IPS-20b (cell line): Measurements from ENCODE around the gene BTRC.
"Not testable (repeated sequence)": the region's sequence is repeated elsewhere in the genome, so short reads cannot be mapped to it uniquely, and the experiment has no call there.

ENCODE experiments used
- H3K27ac ChIP-seq: one replicate; pipeline ENCODE4 v1.5.1; 2013; ENCODE audit warnings: low read length
- H3K27me3 ChIP-seq: 2 replicates; pipeline ENCODE4 v1.6.1; 2013; ENCODE audit warnings: mild to moderate bottlenecking, low read length, inconsistent platforms; ENCODE audit not compliant: insufficient read depth
- H3K36me3 ChIP-seq: 2 replicates; pipeline ENCODE4 v1.6.1; 2013; ENCODE audit warnings: low read depth, mild to moderate bottlenecking, inconsistent platforms, low read length, moderate library complexity; ENCODE audit not compliant: insufficient read depth
- H3K4me1 ChIP-seq: 2 replicates; pipeline ENCODE4 v1.6.1; 2013; ENCODE audit warnings: mild to moderate bottlenecking, control low read depth, inconsistent platforms, low read length, moderate library complexity; ENCODE audit not compliant: insufficient read depth
- H3K4me3 ChIP-seq: 2 replicates; pipeline ENCODE4 v1.5.1; 2013; ENCODE audit warnings: mild to moderate bottlenecking, low read length, inconsistent platforms
- H3K9ac ChIP-seq: 2 replicates; pipeline ENCODE4 v1.6.1; 2013; ENCODE audit warnings: low read depth, mild to moderate bottlenecking, inconsistent platforms, low read length, moderate library complexity
- H3K9me3 ChIP-seq: 2 replicates; pipeline ENCODE4 v1.6.1; 2013; ENCODE audit warnings: mild to moderate bottlenecking, low read depth, low read length, inconsistent platforms; ENCODE audit not compliant: insufficient read depth

The BTRC gene

DNA sequence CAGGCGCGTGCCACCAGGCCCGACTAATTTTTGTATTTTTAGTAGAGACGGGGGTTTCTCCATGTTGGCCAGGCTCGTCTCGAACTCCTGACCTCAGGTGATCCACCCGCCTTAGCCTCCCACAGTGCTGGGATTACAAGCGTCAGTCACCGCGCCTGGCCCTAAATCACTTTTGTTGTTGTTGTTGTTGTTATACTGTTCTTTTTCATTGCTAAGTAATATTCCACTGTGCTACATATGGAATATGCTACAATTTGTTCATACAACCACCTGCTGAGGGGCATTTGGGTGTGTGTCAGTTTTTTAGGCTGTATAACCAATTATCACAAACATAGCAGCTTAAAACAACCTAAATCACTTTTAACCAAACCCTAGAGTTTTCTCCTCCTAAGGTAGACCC lies 1.1 kb upstream of the BTRC start:
- H3K4me1 ChIP-seq, H3K9ac ChIP-seq, H3K27ac ChIP-seq, H3K9me3 ChIP-seq, H3K36me3 ChIP-seq, H3K27me3 ChIP-seq, H3K4me3 ChIP-seq: not testable (repeated sequence)

DNA sequence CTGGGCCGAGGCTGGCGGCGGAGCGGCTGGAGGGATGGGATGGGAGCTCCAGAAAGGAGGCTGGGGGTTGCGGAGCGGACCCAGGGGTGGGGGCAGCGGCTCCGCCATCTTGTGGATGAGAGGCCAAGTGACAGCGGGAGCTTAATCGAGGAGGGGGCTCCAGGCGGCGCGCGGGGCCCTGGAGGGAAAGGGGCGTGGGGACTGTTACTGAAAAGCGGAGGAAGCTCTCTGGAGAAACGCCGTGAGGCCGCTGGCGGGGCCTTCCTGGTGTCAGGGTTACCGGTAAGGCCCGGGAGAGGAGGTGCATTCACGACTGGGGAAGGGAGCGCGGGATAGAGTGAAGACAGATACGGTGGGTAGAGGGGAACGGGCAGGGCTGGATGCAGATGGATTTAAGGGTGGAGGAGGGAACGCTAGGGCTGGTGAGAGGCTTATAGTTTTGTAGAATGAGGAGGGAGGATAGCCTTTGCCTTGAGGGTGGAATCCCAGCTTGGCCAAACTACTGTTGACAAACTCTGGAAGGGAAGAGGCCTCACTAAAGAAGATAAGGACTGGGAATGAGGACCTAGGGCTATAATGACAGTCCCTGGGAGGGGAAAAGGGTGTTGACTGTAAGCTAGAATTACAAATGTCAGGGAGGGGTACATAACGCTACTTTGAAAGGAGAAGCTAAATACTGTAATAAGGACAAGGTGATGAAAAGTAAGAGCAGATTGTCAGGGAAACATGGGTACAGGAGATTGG lies 535 bp downstream of the BTRC start:
- H3K9me3 ChIP-seq = no peaks in the 10 kb centered on the region
- H3K27ac ChIP-seq = no peak overlapping the region
- H3K36me3 ChIP-seq = no peaks in the 10 kb centered on the region
- H3K27me3 ChIP-seq = 0 out of 2 replicates have a peak, but pooled peaks cover 4% of the 10 kb centered on the region
- peak overlapping the region; percentile 81; the same call in 1 of the 2 replicates for H3K9ac ChIP-seq
- H3K4me3 ChIP-seq = peak overlapping the region; percentile 91
- peaks cover 8% of the 10 kb centered on the region; the same call in 1 of the 2 replicates for H3K4me1 ChIP-seq

DNA sequence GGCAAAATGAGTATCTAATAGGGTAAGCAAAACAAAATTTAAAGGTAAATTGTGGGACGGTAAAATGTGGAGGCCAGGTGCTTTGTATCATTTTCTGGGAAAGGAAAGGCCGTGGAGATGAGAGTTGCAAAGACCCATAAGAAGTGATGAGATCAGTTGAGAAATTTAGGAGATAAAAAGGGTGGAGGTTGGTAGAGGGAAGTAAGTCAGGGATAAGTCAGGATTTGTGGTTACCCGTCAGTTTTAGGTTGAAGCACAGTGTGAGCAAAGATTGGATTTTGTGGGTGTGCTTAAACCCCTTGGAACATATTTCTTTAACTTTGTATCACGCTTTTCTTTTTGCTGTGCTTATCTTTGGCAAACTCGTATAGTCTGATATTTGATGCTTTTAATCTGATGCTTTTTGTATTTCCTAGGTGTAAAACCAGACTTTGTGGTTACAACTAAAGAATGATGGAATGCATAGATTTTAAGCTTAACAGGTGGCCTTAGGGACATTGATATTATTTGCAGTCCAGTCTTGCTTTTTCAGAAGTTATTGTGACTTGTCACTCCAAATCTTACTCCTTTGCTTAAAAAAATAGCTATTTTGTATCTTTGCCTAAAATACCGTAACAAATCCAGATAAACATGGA lies 1.2 kb downstream of the BTRC start:
- Histone ChIP-seq H3K9ac (peak overlapping the region; percentile 81; the same call in 1 of the 2 replicates), H3K4me1 (peaks cover 8% of the 10 kb centered on the region; the same call in 1 of the 2 replicates), H3K9me3 (no peaks in the 10 kb centered on the region), H3K36me3 (no peaks in the 10 kb centered on the region), H3K27ac (no peak overlapping the region), H3K27me3 (0 out of 2 replicates have a peak, but pooled peaks cover 3% of the 10 kb centered on the region), H3K4me3 (peak overlapping the region; percentile 91)

DNA sequence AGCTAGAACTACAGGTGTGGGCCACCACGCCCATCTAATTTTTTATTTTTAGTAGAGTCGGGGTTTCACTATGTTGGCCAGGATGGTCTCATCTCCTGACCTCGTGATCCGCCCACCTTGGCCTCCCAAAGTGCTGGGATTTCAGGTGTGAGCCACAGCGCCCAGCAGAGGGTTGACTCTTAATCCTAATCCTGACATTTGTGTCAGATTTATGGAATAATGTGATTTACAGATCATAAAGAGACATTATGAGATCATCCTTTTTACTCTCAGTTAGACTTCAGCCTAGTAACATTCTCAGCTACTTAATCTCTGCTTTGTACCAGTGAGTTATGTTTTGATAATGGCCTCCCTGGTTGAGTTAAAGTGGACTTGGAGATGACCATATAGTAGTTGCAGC lies 2.2 kb downstream of the BTRC start:
- no peaks in the 10 kb centered on the region for H3K9me3 ChIP-seq
- H3K9ac ChIP-seq = no peak overlapping the region
- H3K36me3 ChIP-seq = no peaks in the 10 kb centered on the region
- peaks cover 8% of the 10 kb centered on the region; the same call in 1 of the 2 replicates for H3K4me1 ChIP-seq
- no peaks in the 10 kb centered on the region for H3K27me3 ChIP-seq
- no peak overlapping the region for H3K4me3 ChIP-seq
- no peak overlapping the region for H3K27ac ChIP-seq

DNA sequence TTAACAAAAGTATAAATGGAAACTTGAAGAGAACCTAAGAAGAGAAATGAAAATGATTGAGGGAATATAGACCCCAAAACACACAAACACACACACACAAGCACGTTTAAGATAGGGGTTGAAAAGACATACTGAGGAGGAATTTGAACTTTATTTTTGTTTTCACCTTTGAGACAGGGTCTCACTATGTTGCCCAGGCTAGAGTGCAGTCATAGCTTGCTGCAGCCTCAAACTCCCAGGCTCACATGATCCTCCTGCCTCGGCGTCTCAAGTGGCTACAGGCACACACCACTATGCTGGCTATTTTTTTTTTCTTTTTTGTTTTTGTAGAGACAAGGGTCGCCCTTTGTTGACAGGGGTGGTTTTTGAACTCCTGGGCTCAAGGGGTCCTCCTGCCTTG lies 4.0 kb downstream of the BTRC start:
- Histone ChIP-seq H3K9me3 (no peaks in the 10 kb centered on the region), H3K4me1 (peaks cover 8% of the 10 kb centered on the region; the same call in 1 of the 2 replicates), H3K27ac (no peak overlapping the region)

DNA sequence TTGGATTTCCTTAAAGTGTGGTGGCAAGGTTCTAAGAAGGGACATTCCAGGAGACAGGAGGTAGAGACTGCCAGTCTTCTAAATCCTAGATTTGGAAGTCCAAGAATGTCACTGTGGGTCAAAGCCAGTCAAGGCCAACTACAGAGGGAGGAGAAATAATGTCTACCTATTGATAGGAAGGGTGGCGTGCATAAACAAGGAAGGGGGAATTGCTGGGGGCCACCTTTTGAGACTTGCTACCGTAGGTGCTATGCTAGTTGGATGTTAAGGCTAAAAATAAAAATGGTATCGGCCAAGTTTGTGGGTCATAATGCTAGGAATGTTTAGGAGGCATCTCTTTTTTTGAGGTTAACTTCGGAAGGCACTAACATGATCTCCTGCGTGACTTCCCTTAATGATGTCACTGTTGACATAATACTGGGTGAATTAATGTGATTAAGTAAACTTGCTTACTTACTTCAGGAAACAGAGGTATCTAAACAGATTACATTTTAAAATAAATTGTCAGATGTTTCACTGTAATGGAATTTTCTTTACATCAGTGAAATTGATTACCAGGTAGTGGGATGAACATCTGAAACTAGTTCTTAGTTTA lies 4.8 kb downstream of the BTRC start:
- Histone ChIP-seq H3K27me3 (no peaks in the 10 kb centered on the region), H3K9ac (no peak overlapping the region), H3K27ac (no peak overlapping the region), H3K36me3 (no peaks in the 10 kb centered on the region), H3K4me3 (no peak overlapping the region), H3K4me1 (peaks cover 8% of the 10 kb centered on the region; the same call in 1 of the 2 replicates), H3K9me3 (no peaks in the 10 kb centered on the region)

More for the DNA sequence above, 4.0 kb downstream of the BTRC start:
- no peak overlapping the region for H3K4me3 ChIP-seq
- no peaks in the 10 kb centered on the region for H3K27me3 ChIP-seq
- H3K36me3 ChIP-seq = no peaks in the 10 kb centered on the region
- no peak overlapping the region for H3K9ac ChIP-seq

DNA sequence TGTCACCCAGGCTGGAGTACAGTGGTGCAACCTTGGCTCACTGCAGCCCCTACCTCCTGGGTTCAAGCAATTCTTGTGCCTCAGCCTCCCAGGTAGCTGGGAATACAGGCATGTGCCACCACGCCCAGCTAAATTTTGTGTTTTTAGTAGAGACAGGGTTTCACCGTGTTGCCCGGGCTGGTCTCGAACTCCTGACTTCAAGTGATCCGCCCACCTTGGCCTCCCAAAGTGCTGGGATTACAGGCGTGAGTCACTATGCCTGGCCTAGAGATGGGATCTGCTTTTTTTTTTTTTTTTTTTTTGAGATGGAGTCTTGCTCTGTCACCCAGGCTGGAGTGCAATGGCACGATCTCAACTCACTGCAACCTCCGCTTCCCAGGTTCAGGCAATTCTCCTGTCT lies 6.1 kb downstream of the BTRC start:
- not testable (repeated sequence) for H3K27ac ChIP-seq, H3K9me3 ChIP-seq, H3K36me3 ChIP-seq, H3K9ac ChIP-seq, H3K4me1 ChIP-seq, H3K4me3 ChIP-seq, H3K27me3 ChIP-seq

DNA sequence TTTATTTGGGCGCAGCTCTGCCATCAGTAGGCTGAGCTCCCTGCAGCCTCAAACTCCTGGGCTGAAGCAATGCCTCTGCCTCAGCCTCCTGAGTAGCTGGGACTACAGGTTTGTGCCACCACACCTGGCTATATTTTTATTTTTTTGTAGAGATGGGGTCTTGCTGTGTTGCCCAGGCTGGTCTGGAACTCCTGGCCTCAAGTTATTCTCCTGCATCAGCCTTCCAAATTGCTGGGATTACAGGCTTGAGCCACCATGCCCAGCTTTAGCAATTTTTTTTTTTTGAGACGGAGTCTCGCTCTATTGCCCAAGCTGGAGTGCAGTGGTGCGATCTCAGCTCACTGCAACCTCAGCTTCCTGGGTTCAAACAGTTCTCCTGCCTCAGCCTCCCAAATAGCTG lies 6.9 kb downstream of the BTRC start:
- not testable (repeated sequence) for H3K36me3 ChIP-seq, H3K4me3 ChIP-seq, H3K27me3 ChIP-seq, H3K4me1 ChIP-seq, H3K9ac ChIP-seq, H3K27ac ChIP-seq, H3K9me3 ChIP-seq

DNA sequence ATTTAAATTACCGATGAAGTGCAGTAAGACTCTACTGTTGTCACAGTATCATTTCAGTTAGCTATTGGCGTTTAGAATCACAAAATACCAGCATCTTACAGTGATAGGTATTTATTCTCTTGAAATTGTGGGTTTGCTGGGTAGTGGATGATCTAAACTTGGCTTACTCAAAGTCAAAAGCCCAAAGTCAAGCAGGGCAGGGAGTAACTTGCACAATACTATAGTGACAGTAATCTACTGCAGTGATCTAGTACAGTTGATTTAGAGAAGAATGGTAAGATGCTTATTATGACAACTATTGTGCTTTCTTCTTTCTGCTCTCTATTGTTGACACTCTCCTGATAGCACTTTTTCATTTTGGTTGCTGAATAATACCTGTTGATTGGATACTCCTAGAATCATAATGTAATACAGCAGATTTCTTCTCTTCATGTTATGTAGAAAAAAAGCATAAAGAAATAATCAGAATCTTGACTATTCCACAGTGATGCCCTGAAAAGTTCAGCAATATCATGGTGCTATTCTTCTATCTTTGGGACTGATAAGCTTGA lies 10.0 kb downstream of the BTRC start:
- Histone ChIP-seq H3K36me3 (no peaks in the 10 kb centered on the region), H3K9me3 (no peaks in the 10 kb centered on the region), H3K9ac (no peak overlapping the region), H3K4me3 (no peak overlapping the region), H3K4me1 (no peaks in the 10 kb centered on the region), H3K27me3 (no peaks in the 10 kb centered on the region), H3K27ac (no peak overlapping the region)

DNA sequence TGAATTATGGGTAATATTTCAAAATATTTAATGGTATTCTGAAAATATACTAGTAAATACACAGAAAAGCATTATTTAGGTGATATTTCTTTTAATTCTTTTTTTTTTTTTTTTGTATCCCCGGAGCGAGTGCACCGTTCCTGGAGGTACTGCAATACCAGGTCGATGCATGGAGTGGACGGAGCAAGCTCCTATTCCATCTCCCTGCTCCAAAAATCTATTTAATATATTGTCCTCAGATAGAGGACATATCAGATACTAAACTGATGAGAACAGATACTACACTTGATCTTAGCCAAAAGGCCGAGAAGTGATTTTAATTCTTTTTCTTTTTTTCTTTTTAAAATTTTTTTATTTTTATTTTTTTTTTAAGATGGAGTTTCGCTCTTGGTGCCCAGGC lies 10.8 kb downstream of the BTRC start:
- H3K36me3 ChIP-seq = no peaks in the 10 kb centered on the region
- no peak overlapping the region for H3K4me3 ChIP-seq
- H3K9me3 ChIP-seq = no peaks in the 10 kb centered on the region
- no peak overlapping the region for H3K27ac ChIP-seq
- no peak overlapping the region for H3K9ac ChIP-seq
- no peaks in the 10 kb centered on the region for H3K27me3 ChIP-seq
- H3K4me1 ChIP-seq = no peaks in the 10 kb centered on the region

DNA sequence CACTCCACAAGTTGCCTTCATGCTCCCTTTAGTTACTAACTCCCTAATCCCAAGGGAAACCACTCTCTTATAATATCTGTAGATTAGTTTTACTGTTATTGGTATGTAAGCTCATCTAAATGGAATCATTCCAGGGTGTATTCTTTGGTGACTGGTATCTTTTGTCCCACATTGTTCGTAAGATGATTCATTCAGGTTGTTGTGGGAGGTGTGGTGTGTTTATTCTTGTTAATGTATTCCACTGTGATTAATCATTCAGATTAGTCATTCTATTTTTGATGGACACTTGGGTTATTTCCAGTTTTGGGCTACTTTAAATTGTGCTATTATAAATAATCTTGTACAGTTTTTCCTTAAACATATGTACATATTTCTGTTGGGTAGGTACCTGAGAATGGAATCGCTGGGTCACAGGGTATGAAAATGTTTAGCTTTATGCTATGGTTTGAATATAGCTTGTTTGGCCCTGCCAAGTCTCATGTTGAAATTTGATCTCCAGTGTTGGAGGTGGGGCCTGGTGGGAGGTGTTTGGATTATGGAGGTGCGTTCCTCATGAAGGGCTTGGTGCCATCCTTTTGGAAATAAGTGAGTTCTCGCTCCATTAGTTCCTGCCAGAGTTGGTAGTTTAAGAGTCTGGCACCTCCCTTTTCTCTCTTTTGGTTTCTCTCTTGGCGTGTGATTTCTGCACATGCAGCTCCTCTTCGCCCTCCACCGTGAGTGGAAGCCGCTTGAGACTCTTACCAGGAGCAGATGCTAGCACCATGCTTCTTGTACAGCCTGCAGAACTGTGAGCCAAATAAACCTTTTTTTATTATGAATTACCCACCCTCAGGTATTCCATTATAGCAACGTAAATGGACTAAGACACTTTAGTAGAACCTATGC lies 13.8 kb downstream of the BTRC start:
- H3K27me3 ChIP-seq = no peaks in the 10 kb centered on the region
- no peaks in the 10 kb centered on the region; the same call in 1 of the 2 replicates for H3K4me1 ChIP-seq
- H3K9ac ChIP-seq = no peak overlapping the region
- no peaks in the 10 kb centered on the region for H3K36me3 ChIP-seq
- H3K4me3 ChIP-seq = no peak overlapping the region
- no peaks in the 10 kb centered on the region for H3K9me3 ChIP-seq
- H3K27ac ChIP-seq = no peak overlapping the region
